Stimulated activated CD4-positive, alpha-beta T cell treated with anti-CD3 and anti-CD28 coated beads, Interleukin-4, amount 100 ng/mL, for 24 hours (primary cell): ENCODE measurements around the gene MBTD1.
"Not testable (repeated sequence)": the region's sequence is repeated elsewhere in the genome, so short reads cannot be mapped to it uniquely, and the experiment has no call there.

ENCODE experiments used
- DNase-seq: peaks from one replicate; pipeline ENCODE4 v3.0.0-alpha.2; 2020

The MBTD1 gene

GRCh38 chr17:51251010-51251409, 8.8 kb downstream of the MBTD1 start:
- no peak for DNase-seq

- no peak for DNase-seq
Measured at GRCh38 chr17:51250314-51250840, 9.5 kb downstream of the MBTD1 start.

- no peak for DNase-seq
Measured at GRCh38 chr17:51245535-51245934, 14.3 kb downstream of the MBTD1 start.

- DNase-seq = no peak
Measured at GRCh38 chr17:51244041-51244440, 15.8 kb downstream of the MBTD1 start.

- DNase-seq = no peak
Measured at GRCh38 chr17:51240275-51240674, 19.6 kb downstream of the MBTD1 start.

GRCh38 chr17:51238255-51238887, 21.5 kb downstream of the MBTD1 start:
- no peak for DNase-seq

- no peak for DNase-seq
Measured at GRCh38 chr17:51234162-51234561, 25.7 kb downstream of the MBTD1 start.

GRCh38 chr17:51231999-51232398, 27.9 kb downstream of the MBTD1 start:
- DNase-seq = no peak

- no peak for DNase-seq
Measured at GRCh38 chr17:51230306-51230705, 29.5 kb downstream of the MBTD1 start.

GRCh38 chr17:51229889-51230288, 30.0 kb downstream of the MBTD1 start:
- no peak for DNase-seq

GRCh38 chr17:51228161-51228560, 31.7 kb downstream of the MBTD1 start:
- no peak for DNase-seq

- not testable (repeated sequence) for DNase-seq
Measured at GRCh38 chr17:51225523-51225922, 34.3 kb downstream of the MBTD1 start.

- no peak for DNase-seq
Measured at GRCh38 chr17:51224402-51225262, 35.2 kb downstream of the MBTD1 start.

GRCh38 chr17:51221322-51221721, 38.5 kb downstream of the MBTD1 start:
- DNase-seq = no peak

- no peak for DNase-seq
Measured at GRCh38 chr17:51217946-51218345, 41.9 kb downstream of the MBTD1 start.

- DNase-seq = no peak
Measured at GRCh38 chr17:51214920-51215319, 44.9 kb downstream of the MBTD1 start.

- DNase-seq = no peak
Measured at GRCh38 chr17:51203838-51204237, 56.0 kb downstream of the MBTD1 start.

- DNase-seq = no peak
Measured at GRCh38 chr17:51200846-51201245, 59.0 kb downstream of the MBTD1 start.

- no peak for DNase-seq
Measured at GRCh38 chr17:51200295-51200694, 59.6 kb downstream of the MBTD1 start.

GRCh38 chr17:51197754-51198153, 62.1 kb downstream of the MBTD1 start:
- no peak for DNase-seq

GRCh38 chr17:51191895-51192294, 68.0 kb downstream of the MBTD1 start:
- no peak for DNase-seq

GRCh38 chr17:51189628-51190027, 70.2 kb downstream of the MBTD1 start:
- DNase-seq = no peak

- no peak for DNase-seq
Measured at GRCh38 chr17:51189162-51189561, 70.7 kb downstream of the MBTD1 start.

GRCh38 chr17:51188271-51188833, 71.5 kb downstream of the MBTD1 start:
- no peak for DNase-seq
